LNCaP clone FGC (cell line): ENCODE data around the gene TSHZ1.

ENCODE experiments used
- DNase-seq: peaks from one replicate; pipeline ENCODE4 v3.0.0-alpha.2; 2011; ENCODE audit warnings: low read depth
- H3K4me3 ChIP-seq: 2 replicates; pipeline ENCODE4 v1.5.1; 2011; ENCODE audit warnings: mild to moderate bottlenecking, low read depth, low read length, control low read depth
- CTCF ChIP-seq: IDR thresholded peaks from 2 replicates; pipeline ENCODE4 v1.5.1; 2012; ENCODE audit warnings: mild to moderate bottlenecking; ENCODE audit not compliant: control insufficient read depth, insufficient read depth; ENCODE audit errors: extremely low read depth

The TSHZ1 gene

GRCh38 chr18:75216212-75216910 is 5.8 kb downstream of the TSHZ1 start:
- no peak for TF ChIP-seq CTCF
- DNase-seq = no peak
- H3K4me3 ChIP-seq = no peak overlapping the region

- no peak for DNase-seq
- no peak for TF ChIP-seq CTCF
These were observed 6.5 kb downstream of the TSHZ1 start for GRCh38 chr18:75216911-75217689.

GRCh38 chr18:75218065-75218923 is 7.7 kb downstream of the TSHZ1 start:
- DNase-seq = peak; percentile 36
- H3K4me3 ChIP-seq = no peak overlapping the region
- TF ChIP-seq CTCF = no peak

More at GRCh38 chr18:75216911-75217689, 6.5 kb downstream of the TSHZ1 start:
- H3K4me3 ChIP-seq = no peak overlapping the region

- TF ChIP-seq CTCF = no peak
- DNase-seq = no peak
These were observed 9.3 kb downstream of the TSHZ1 start for GRCh38 chr18:75219745-75220375.

GRCh38 chr18:75220551-75221355 is 10.2 kb downstream of the TSHZ1 start:
- DNase-seq = no peak
- TF ChIP-seq CTCF = no peak
- no peak overlapping the region for H3K4me3 ChIP-seq

More at GRCh38 chr18:75219745-75220375, 9.3 kb downstream of the TSHZ1 start:
- no peak overlapping the region for H3K4me3 ChIP-seq

- no peak overlapping the region for H3K4me3 ChIP-seq
- TF ChIP-seq CTCF = no peak
- no peak for DNase-seq
These were observed 10.8 kb downstream of the TSHZ1 start for GRCh38 chr18:75221397-75221796.
